Medulla oblongata (tissue), 1 donor: ENCODE results near the gene MORC4.

Experiments
- DNase-seq: peaks from one replicate; pipeline ENCODE4 v3.0.0-alpha.2; 2015; ENCODE audit errors: extremely low spot score

Gene MORC4

DNA sequence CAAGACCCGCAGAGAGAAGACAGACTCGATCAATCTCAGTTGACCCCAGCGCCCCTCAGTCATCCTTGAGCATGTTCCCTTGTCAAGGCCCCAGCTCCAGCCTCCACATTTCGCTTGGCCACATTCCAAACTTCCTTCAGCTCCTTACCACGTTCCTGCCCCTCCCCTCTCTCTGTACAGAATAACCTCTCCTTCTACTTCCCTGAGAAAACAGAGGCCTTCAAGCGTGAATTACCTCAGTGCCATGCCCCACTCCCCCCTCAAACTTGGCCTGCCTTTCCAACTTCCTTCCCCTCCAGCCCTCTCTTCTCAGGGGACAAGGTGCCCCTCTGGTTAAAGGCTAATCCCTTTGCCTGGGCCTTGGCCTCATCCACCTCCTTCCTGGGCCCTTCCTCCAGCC, 93.7 kb downstream of the MORC4 start:
- no peak for DNase-seq

DNA sequence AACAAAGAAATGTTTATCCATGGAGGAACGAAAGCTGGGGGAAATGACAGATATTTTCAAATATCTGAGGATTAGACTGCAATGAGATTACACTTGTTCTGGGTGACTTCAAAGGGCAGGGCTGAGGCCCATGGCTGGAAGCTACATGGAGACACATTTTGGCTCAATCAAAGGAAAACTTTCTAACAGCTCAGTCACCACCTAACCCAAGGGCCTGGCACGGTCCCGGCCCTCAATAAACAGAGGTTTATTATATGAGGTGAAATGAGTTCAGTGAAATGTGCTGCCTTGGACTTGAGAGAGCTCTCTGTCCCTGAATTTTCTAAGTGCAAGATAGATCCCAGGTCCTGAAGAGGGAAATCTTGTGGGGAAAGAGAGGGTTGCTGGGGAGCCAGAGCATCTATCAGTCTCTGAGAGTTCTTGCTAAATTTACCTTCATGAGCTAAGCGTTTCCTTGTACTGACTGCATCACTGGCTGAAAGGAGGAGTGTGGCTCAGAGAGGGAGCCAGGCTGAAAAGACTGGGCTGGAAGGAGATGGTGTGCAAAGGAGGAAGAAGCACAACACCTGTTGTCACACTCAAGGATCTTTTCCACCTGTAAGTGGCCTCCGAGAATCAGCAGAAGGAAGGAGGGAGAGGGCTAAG, 94.8 kb downstream of the MORC4 start:
- DNase-seq, result no peak

DNA sequence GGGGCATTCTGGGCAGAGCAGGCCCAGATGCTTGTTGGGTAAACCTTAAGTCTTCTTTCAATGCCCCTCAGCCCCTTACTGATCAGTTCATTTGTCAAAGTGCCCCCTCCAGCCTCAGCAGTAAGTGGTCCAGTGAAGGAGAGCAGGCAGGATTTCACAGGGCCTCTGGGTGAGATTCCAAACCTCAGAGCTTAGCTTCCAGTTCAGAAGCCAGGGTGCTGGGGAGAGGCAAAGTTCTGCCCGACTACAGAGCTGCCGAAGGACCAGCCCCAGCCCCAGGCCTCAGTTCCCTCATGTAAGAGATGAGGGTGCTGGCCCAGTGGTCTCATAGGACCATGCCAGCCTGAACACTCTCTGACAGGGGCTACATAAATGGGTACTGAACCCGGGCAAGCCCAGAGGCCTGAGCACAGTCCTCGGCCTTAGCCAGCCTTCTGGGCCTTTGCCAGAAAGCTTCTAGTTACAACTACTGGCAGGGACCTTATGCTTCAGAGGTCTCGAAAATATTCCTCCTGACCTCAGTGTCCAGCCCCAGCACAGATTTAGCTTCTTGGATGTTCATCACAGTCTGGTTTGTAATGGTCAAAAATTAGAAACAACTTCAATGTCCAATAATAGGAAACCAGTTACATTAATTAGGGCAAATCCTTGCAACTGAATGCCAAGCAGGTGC, 96.0 kb downstream of the MORC4 start:
- DNase-seq, result no peak

GRCh38 chrX:106903291-106903824, 96.7 kb downstream of the MORC4 start, which contains the start of gene RIPPLY1:
RIPPLY1 (minus strand) TSS chrX:106903341; CDS start chrX:106903287, 54 bp downstream.
- DNase-seq, result no peak

GRCh38 chrX:106902684-106903083, 97.3 kb downstream of the MORC4 start:
- DNase-seq, result no peak

DNA sequence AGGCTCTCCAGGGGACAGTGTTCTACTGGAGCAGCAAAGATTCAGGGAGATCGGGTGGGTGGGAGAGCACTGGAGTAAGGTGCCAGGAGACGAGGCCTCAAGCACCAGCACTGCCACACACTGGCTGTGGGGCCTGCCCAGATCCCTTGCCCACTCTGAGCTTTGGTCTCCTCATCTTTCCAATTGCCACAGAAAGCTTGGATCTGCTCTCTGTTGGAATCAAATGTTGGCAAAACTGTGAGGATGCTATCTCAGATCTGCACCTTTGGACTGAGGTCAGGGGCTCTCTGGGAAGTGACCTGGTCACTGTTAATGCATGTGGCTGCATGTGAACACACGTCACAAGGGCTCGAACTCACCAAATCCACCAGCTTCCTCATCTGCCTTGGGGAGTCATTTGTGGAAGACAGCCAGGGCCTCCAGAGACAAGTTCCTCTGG, 98.2 kb downstream of the MORC4 start:
- DNase-seq, result no peak

- no peak for DNase-seq
Observed at GRCh38 chrX:106901341-106901740, 98.7 kb downstream of the MORC4 start.

- DNase-seq, result no peak
Observed at GRCh38 chrX:106899841-106900240, 100.2 kb downstream of the MORC4 start.

GRCh38 chrX:106899276-106899675, 100.7 kb downstream of the MORC4 start:
- DNase-seq, result no peak

- peak; percentile 40 for DNase-seq
Observed at GRCh38 chrX:106898462-106898861, 101.5 kb downstream of the MORC4 start.

DNA sequence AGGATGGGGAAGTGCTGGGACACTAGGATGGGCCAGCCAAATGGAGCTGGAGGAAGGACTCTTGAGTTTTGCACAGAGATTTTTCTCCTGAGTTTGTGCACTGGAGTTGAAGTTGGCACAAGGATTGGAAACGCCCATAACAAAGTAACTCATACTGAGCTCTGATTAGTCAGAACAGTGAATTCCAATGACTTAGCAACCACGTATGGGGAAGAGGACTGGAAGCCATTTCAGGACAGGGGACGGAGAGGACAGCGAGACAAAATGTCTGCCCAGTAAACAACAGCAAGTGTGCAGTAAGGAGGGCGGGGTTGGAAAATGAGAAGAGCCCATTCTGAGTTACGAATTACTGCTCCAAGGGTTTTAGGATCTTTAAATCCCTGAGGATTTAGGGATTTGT, 102.8 kb downstream of the MORC4 start:
- no peak for DNase-seq

DNA sequence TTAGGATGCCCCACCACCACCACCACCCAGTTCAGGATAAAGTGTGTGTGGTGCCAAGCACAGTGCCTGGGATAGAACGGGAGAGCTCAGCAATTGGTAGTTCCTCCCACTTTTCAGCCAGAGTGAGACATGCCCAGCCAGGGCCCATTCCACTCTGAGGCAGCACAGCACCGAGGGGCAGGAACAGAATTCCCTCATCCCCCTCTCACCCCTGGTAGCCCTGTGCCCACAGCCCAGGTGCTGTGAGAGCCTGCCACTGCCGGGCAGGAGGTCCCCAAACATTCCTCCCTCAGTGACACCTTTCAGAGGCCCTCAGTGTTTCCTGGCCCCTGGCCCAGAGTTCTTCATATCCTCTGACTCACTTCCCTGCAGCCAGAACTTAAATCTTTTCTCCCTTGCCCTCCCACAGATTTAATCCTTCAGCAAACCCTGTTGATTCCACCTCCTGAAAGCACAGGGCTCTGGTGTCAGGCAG, 105.0 kb downstream of the MORC4 start:
- no peak for DNase-seq

- peak; percentile 68 for DNase-seq
Observed at GRCh38 chrX:106894392-106894909, 105.6 kb downstream of the MORC4 start.

DNA sequence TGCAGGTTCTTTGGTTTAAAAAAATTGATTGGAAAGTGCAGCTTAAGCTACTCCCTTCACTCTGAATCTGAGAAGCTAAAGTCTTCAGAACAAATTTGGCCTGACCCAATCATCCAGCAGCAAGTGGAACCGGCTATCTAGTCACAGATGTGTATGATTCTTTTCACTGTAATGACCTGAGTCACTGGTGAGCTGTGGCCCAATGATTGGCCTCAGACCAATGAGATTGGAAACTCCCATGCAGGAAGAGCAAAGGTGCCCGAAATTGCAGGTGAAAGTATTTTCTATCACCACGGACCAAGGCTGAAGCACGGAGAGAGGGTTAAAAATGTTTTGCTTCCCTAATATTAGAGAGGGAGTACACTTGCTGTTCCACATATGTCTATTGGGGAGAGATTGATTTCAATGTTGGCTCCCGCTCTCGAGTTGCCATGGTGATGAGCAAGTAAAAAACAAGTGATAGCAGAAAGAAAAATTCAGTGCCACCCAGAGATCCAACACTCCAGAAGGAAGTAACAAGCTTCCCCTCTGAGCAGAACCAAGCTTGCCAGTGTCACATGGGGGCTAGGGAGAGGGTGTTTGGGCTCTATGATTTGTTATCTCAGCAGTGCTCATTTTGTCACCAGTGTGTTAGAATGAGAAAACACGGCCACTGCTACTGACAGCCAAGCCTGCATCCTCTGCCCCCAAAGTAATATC, 108.1 kb downstream of the MORC4 start:
- DNase-seq, result no peak
